CD4-positive, alpha-beta T cell treated with Interleukin-1 beta for 1 hour (primary cell): Measurements from ENCODE around the gene MEGF6.
A peak's percentile ranks its signal among the peaks of the same experiment; 100 is the strongest.

Experiments
- DNase-seq, 2 donors: peaks; one replicate each; pipeline ENCODE4 v3.0.0-alpha.2; 2020 to 2022

MEGF6 gene

GRCh38 chr1:3498986-3499385 is 112.3 kb downstream of the MEGF6 start:
- no peak for DNase-seq

GRCh38 chr1:3498246-3498930 is 112.9 kb downstream of the MEGF6 start:
- DNase-seq: no peak

GRCh38 chr1:3497521-3497920 is 113.8 kb downstream of the MEGF6 start:
- DNase-seq: no peak

GRCh38 chr1:3496916-3497315 is 114.4 kb downstream of the MEGF6 start:
- DNase-seq: no peak

GRCh38 chr1:3495776-3496745 is 115.2 kb downstream of the MEGF6 start:
- DNase-seq: no peak

GRCh38 chr1:3494321-3495308 is 116.7 kb downstream of the MEGF6 start:
- no peak for DNase-seq

- no peak for DNase-seq
Observed at GRCh38 chr1:3492545-3493246, 118.6 kb downstream of the MEGF6 start.

- DNase-seq: peak; percentile 82 to 83
Observed at GRCh38 chr1:3491291-3492246, 119.7 kb downstream of the MEGF6 start.

GRCh38 chr1:3490046-3490745 is 121.1 kb downstream of the MEGF6 start:
- DNase-seq: no peak

- DNase-seq: no peak
Observed at GRCh38 chr1:3488432-3488831, 122.9 kb downstream of the MEGF6 start.

- DNase-seq: no peak
Observed at GRCh38 chr1:3485016-3485415, 126.3 kb downstream of the MEGF6 start.

- peak; percentile 13 to 19 for DNase-seq
Observed at GRCh38 chr1:3483801-3484444, 127.4 kb downstream of the MEGF6 start.

GRCh38 chr1:3483380-3483779 is 127.9 kb downstream of the MEGF6 start:
- DNase-seq: no peak

GRCh38 chr1:3482378-3482849 is 128.9 kb downstream of the MEGF6 start:
- DNase-seq: no peak

GRCh38 chr1:3481836-3482375 is 129.4 kb downstream of the MEGF6 start:
- no peak for DNase-seq

- DNase-seq: no peak
Observed at GRCh38 chr1:3481046-3481445, 130.3 kb downstream of the MEGF6 start.

- no peak for DNase-seq
Observed at GRCh38 chr1:3480369-3480719, 131.0 kb downstream of the MEGF6 start.

- DNase-seq: no peak
Observed at GRCh38 chr1:3479511-3480368, 131.6 kb downstream of the MEGF6 start.
